TTC549 (cell line): ENCODE results near the gene CASP8.
"Not testable (repeated sequence)": the region's sequence is repeated elsewhere in the genome, so short reads cannot be mapped to it uniquely, and the experiment has no call there.

Source experiments
- FAIRE-seq: peaks from 2 replicates; lab custom pipeline; 2012; peaks lifted over from hg19 to GRCh38; lab: Jason Lieb, UNC

The CASP8 gene

DNA sequence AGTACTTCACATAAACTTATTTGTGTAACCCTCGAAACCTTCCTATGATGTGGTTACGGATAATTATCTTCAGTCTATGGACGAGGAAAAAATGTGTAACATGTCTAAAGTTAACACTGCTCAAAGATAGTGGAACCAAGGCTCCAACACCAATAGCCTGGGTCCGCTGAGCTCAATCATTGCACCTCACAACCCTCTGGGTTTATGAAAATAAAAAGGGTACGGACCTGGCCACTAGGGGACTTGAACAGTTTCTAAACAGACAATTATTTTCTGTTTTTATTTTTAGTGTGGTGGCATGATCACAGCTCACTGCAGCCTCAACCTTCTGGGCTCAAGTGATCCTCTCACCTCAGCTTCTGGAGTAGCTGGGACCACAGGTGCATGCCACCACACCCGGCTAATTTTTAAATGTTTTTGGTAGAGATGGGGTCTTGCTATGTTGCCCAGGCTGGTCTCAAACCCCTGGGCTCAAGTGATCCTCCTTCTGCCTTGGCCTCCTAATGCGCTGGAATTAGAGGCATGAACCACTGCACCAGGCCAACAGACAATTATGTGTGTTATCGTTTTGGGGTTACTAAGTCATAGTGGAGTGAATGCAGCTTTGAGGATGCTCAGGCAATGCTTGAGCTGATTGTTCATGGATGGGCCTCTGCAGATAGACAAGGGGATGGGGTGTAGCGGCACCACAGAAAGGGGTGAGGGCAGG lies 10.1 kb downstream of the CASP8 start:
- no peak for FAIRE-seq

DNA sequence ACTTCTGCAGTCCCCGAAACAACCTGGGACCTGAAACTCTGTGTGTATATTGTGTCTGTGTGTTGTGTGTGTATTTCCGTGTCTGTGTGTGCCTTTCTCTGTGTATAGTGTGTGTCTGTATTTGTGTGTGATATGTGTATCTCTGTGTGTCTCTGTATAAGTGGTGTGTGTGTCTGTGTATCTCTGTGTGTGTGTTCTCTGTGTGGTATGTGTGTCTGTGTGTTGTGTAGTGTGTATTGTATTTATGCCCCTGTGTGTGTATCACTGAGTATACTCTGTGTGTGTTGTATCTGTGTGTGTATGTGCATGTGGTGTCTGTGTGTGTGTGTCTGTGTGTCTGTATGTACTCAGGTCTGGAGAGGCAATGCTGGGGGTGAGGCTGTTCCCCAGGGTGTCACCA lies 11.6 kb downstream of the CASP8 start:
- FAIRE-seq: no peak

DNA sequence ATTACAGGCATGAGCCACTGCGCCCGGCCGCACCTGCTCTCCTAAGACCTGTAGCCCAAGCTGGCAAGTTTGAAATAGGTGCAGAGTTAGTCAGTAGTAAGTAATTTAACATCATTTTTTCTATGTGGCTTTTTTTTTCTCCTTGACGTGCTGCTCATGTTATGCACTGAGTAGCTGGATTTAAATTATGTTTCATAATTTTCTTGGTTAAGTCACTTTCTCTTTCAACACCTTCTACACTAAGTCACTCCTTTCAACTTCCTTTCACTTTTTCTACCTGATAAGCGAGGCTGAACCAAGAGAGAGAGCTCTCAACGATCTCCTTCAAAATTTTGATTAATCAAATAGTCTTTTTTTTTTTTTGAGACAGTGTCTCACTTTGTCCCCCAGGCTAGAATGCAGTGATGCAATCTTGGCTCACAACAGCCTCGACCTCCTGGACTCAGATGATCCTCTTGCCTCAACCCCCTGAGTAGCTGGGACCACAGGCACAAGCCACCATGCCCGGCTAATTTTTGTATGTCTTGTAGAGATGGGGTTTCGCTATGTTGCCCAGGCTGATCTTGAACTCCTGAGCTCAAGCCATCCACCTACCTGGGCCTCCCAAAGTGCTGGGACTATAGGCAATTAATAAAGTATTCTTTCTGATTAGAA lies 13.1 kb downstream of the CASP8 start:
- FAIRE-seq: no peak

DNA sequence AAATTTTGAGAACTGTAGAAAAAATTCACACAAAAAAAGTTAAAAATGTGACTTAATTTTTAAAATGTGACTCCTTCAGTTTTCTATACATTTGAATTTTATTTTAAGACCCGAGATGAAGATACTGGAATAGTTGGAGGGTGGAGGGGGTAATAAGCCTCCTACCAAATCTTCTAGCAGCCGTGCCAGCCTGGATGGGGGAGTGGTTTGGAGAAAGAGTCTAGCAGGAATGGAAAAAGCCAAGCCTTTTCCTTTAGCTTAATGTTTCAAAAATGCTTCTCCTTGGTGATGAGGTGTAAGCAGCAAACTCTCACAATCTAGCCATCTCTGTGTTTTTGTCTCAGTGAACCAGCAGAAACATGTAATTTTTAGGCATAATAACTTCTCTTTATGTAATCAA lies 14.7 kb downstream of the CASP8 start:
- no peak for FAIRE-seq

DNA sequence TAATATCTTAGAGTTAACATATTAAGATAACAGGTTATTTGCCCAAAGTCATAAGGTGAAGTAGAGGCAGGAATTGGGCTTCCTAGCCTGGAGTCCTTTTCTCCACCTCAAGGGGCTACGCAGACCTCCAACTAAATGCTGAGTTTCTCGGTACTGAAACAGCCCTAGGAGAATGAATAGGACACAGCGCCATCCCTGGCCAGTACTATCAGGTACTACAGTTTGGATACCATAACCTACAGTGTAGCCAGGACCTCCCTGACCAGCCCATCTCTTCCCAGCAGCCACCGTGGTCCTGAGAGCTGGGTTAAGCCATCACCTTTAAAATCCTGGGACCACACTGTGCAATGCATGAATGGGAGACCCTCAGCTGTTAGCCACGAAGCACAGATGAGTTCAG lies 15.7 kb downstream of the CASP8 start:
- FAIRE-seq: no peak

DNA sequence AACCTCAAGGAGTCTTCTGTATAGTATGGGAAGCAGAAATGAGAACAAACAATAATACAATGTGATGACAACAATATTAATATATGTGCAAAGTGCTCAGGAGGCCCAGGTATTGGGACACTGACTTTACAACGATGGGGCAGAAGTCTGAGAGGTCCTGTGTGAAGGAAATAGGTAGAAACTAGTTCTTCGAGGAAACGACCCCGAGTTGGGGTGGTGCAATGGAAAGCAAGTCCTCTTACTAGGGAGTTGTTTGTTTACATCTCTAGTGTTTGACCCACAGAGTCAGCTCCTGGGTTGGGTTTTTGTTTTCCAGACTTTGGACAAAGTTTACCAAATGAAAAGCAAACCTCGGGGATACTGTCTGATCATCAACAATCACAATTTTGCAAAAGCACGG lies 16.2 kb downstream of the CASP8 start:
- FAIRE-seq: no peak

DNA sequence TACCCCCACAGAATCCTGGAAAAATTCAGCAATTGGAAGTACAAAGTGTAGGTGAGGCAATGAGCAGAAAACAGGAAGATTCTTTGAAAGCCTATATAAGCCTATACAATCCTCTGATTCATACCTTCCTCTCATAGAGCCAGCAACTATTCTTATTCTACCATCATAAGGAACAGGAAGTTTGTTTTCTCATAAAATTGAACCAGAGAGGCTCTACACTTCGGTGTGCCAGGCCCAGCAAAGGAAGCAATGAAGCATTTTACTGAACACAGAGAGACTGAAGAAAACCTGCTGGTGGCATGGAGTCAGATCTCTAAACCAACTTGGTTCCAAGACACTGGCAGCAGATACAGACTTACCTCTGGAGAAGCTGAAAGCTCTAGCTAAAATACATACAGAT lies 18.7 kb downstream of the CASP8 start:
- no peak for FAIRE-seq

GRCh38 chr2:201280191-201281040 lies 20.1 kb downstream of the CASP8 start:
- FAIRE-seq: no peak

- no peak for FAIRE-seq
Observed at GRCh38 chr2:201285499-201285898, 25.2 kb downstream of the CASP8 start.

- FAIRE-seq: not testable (repeated sequence)
Observed at GRCh38 chr2:201290457-201291148, 30.3 kb downstream of the CASP8 start.

DNA sequence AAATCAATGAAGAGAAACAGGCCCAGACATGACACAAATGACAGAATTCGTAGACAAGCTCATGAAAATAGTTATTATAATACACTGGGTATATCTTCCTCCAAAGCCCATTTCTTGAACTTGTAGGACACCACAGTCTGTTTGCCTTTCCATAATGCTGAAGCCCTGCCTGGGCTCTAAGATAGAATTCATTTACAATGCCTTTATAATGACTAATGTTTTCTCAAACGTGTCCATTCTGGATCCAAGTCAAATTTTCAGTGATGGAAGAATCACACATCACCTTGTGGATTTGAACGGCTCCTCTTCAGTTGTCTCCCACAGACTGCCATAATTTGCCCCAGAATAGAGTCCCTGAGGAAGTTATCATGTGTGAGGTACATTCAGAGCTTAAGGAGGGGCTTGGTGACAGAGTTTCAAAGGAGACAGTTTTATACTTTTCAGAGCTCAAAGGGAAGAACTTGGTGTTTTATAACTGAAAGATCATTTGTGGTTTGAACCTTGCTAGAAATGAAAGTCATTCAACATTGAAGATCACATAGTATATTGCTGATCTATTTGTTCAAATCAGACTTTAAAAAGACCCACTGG lies 38.2 kb downstream of the CASP8 start:
- FAIRE-seq: no peak

- FAIRE-seq: not testable (repeated sequence)
Observed at GRCh38 chr2:201299929-201300328, 39.6 kb downstream of the CASP8 start.

DNA sequence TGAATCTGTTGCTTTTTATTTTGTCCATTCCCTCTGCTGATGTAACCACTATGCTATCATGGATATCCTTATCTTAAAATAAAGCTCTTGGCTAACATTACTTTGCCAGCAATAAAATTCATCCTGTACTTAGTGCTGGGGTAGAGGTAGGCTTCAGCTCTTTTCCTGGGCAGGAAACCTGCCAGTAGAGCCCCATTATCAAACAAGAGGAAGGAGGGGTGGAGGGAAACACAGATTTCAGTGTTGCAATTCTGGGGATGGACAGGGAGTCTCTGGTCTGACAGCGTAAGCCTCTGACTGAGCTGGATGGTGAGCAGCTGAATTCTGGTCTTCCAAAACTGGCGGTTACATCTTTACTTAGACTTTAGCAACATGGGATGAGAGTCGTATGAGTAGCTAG lies 47.5 kb downstream of the CASP8 start:
- no peak for FAIRE-seq

- no peak for FAIRE-seq
Observed at GRCh38 chr2:201308914-201309313, 48.6 kb downstream of the CASP8 start.

DNA sequence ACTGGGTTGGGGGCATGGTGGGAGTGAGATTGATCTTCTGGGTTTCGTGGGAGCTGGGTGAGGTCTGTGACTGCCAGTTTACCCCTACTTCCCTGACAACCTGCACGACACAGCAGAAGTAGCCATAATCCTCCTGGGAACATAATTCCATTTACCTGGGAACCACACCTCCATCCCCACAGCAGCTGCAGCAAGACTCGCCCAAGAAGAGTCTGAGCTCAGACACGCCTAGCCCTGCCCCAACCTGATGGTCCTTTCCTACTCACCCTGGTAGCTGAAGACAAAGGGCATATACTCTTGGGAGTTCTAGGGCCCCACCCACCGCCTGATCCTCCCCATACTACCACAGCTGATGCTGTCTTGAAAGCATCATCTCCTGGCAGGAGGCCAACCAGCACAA lies 53.0 kb downstream of the CASP8 start:
- no peak for FAIRE-seq

DNA sequence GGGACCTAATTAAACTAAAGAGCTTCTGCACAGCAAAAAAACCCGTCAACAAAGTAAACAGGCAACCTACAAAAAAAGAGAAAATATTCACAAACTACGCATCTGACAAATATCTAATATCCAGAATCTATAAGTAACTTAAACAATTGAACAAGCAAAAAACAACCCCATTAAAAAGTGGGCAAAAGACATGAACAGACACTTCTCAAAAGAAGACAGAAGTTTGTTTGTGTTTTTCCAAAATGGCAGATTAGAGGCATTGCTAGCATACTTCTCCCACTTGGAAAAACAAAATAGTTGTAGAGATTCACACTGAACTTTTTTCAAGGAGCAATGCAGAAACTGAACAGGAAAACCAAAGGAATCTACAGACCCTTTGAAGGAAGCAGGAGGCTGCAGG lies 59.2 kb downstream of the CASP8 start:
- FAIRE-seq: no peak

DNA sequence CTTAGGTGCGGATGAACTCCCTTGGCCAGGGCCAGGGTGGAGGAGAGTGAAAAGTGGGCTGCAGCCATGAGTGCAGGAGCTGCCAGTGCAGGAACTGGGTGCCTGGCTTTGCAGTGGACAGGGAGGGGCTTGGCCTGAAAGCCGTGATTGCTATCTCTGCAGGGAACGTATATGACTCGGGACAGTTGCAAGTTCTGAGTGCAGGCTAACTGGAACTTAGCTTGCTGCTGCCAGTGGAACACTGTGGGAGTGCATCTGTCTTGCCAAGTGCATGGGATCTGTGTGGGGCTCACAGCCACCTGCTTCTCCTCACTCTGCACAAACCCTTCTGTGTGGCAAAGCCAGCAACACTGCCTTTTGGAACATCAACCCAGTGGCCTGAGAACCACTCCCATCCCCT lies 59.9 kb downstream of the CASP8 start:
- FAIRE-seq: no peak

DNA sequence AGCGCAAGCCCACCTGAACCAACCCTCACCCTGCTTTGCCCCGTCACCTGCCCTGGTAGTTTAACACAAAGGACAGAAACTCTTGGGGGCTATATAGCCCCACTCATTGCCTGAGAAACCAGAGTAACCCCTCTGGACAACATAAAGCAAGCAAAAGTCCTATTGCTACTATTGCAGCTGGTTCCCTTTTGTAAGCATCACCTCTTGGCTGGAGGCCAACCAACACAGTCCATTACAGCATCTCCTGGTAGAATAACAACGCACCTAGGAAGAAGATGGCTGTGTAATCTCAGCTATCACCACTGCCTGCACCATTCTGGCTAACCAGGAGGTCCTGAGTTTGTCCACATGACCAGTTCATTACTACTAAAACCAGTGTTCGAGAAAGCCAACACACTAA lies 60.4 kb downstream of the CASP8 start:
- no peak for FAIRE-seq

GRCh38 chr2:201322772-201323171 lies 62.4 kb downstream of the CASP8 start:
- no peak for FAIRE-seq

DNA sequence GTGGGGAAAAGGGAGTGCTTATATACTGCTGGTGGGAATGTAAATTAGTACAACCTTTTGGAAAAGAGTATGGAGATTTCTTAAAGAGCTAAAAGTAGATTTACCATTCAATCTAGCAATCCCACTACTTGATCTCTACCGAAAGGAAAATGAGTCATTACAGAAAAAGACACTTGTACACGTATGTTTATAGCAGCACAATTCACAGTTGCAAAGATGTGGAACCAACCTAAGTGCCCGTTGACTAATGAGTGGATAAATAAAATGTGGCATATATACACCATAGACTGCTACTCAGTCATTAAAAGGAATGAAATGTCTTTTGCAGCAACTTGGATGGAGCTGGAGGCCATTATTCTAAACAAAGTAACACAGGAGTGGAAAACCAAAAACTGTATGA lies 67.3 kb downstream of the CASP8 start:
- no peak for FAIRE-seq

DNA sequence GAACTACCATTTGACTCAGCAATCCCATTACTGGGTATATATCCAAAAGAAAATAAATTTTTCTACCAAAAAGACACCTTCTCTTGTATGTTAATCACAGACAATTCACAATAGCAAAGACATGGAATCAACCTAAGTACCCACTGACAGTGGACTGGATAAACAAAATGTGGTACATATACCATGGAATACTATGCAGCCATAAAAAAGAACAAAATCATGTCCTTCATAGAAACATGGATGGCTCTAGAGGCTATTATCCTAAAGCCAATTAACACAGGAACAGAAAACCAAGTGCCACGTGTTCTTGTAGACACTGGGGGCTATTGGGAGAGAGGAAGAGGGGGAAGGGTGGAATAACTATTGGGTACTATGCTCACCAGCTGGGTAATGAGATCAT lies 69.1 kb downstream of the CASP8 start:
- no peak for FAIRE-seq
